Amygdala (tissue), 56 donors: ENCODE measurements around the gene FOXO3.

ENCODE experiments used
- DNase-seq, 56 donors: peaks; one replicate each; lab custom pipeline; 2025; lab: John Stamatoyannopoulos, UW

FOXO3 gene

DNA sequence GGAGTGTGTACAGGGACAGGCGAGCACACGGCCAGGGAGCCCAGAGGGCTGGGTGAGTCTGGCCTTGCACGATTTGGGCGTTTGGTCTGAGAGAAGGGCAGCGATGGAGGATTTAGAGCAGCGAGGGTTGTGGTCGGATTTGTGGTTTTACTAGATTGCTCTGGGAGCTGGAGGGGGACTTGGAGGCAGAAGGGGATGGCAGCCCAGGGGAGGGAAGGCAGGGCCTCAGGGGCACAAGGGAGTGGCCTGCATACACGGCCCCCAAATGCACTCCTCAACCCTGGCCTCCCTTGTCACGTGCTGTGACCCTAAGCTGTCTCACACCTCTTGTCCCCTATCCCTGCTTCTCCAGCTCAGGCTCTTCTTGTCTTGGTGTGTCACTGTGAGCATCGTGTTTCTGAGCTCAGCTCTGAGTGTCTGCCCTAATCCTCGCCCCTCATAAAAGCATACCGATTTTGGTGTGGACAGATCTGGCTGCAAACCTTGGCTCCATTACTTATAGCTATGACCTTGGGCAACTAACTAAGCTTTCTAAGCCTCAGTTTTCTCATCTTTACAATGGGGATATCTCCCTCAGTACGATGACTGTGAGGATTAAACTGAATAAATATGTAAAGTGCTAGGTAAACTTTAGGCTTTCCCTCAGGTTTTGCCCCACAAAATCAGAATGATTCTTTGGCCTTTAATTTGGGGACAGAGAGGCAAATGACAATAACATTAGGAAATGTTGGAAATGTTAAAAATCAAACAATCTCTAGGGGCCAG lies 167.4 kb downstream of the FOXO3 start:
- DNase-seq, result no peak

DNA sequence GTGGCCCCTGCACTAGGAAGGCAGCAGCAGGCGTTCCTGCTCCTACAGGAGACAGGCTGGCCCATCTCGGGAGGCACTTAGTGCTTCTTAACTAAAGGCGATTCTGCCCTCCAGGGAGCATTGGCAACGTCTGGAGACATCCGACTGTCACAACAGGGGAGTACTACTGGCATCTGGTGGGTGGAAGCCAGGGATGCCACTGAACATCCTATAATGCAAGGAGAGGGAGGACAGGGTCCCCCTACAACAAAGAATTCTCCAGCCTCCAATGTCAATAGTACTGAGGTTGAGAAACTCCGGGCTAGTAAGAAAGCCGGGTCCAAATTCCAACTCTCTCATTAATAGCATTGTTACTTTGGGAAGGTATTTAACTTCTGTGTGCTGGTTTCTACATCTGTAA lies 168.1 kb downstream of the FOXO3 start:
- DNase-seq, result no peak

DNA sequence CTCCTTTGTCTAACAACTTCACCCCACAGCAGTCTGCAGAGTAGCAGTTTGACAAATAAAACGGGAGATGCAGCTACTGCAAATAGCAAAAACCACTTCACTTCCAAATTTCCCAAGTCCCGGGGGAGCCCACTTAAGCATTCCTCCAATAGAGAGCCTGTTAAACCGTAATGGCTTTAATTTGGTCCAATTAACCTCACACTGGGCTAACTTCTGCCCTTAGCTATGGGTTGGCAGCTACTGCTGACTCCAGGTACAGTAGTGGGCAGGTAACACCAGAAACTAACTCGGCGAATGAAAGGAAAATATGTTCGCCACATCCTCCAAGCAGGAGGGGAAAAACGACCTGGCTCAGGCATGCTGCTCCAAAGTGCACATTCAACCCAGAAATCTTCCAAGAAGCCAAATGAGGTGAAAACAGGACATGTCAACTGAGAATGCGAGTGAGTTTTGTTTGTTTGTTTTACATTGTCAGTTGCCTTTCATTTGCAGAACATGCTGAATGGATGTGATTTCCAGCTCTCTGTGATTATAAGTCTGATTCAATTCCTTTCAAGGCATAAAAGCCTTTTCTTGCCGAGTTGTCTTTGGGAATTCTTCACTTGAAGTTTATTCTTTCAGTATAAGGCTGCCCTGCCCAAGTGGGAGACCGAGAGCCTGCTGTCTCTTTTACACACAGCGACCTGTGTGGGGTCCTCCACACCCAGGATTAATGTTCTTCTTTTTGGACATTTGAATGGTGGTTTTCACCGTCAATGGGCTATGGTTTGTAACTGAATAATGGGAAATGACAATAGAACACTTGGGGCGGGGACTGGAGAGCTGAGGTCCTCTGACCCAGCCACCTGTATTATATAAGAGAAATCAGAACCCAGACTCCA lies 170.2 kb downstream of the FOXO3 start:
- DNase-seq, result no peak

DNA sequence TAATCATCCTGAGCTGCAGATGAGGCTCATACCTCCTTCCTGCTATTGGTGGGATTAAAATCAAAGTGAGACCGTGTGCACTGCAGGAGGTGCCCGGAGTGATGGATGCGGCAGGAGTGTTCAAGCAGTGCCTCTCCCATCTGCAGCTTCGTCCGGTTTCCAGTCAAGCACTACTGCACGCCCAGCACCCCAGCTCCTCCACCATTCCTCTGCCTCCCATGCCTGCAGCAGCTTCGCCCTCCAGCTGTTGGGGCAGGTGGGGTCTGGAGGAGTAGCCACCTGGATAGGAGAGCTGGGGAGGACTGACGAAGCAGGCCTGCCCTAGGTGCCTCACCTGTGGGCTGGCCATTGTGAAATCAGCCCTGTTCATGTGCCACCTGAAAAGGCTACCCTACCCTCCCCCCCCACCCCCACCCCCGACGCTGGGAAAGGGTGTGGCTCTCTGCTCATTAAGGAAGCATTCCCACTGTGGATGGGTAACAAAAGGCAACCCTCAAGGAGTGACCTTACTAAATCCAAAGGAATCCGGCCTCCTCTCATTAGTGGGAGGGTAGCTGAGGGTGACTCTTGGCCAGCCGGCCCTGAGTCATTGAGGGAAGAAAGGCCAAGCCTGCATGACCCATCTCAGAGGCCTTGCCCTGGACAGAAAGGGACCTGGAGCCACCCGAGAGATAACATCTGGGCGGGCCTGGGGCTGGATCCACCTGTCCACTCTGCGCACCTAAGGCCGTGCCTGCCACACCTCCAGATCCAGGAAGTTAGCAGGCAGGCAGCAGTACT lies 171.6 kb downstream of the FOXO3 start:
- DNase-seq, result no peak

DNA sequence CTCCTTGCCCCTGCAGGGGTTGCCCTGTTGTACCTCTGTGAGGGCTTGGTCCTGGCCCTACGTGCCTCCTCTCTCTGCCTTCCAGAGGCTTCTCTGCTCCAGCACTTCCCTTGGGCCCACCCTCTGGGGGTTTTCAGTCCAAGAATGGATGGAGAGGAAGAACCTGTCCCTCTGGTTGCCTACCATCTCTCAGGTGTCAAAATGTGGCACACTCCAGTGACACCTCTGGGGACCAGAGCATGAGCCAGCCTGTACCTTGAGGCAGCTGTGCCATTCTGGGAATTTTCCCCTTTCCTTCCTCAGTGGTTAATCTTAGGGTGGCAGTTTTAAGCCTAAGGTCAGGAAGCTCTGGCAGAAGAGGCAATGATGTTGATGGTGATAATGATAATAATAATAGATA lies 172.3 kb downstream of the FOXO3 start:
- DNase-seq, result no peak

DNA sequence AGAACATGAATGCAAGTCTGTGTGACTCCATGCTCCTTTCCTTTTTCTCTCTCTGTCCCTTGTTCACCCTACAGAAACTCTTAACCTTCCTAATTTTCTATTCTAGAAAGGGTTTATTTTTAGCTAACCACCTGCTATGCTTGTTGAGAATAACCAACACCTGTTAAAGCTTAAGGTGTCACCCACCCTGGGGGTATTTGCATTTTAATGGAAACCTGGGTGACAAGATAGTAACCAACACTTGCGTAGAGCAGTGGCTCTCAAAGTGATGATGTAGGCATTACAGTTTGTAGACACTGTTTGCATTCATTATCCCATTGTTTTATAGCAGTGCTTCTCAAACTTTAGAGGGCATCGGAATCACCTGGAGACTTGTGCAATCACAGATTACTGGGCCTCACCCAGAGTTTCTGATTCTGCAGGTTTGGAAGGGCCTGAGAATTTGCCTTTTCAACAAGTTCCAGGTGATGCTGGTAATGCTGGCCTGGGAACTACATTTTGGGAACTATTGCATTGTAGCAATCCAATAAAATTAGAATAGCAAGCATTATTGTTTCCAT lies 173.1 kb downstream of the FOXO3 start:
- no peak for DNase-seq
